22Rv1 (cell line): ENCODE data around the gene IL5.

Source experiments
- ZFX ChIP-seq: fragments of 450-650 bp; IDR thresholded peaks from 2 replicates; pipeline ENCODE4 v1.6.1; 2017; ENCODE audit warnings: antibody characterized with exemption, borderline replicate concordance
- TF ChIP-seq, protein P1 (sequence below): fragments of 450-650 bp; IDR thresholded peaks from 2 replicates; pipeline ENCODE4 v1.5.1; 2017; ENCODE audit warnings: mild to moderate bottlenecking

DNA sequence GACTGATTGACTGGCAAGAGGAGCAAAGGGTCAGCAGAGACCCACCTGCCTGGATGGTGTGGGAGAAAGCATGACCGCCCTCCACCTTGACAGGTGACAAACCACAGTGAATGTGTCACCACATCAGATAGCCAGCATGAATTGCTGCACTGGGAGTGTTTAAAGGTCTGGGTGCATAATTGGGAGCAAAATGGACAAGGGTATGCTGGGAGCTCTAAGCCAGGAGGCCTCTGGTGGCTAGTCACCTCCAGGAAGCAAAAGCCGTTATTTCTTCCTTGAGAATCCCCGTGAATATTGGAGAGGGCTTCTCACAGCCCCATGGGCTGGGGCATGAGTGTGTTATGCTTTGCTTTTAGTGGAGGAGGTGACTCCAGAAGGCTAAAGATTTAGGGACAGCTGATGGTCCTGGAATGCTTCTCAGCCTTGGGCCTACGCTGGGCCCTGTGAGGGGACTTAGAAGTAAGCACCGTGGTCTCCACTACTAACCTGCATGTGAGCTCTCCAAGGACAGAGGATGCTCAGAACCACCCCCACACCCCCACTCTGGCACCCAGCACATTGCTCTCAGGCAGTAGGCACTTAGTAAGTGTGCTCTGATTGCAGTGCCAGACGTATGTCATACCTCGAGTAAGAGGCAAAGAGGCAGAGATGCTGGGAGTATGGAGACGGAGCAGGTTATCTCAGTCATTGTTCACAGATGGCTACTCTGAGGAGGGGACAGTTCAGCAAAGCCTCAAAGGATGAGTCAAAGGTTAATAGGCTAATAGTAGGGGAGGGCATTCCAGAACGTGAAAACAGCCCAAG, 43.7 kb downstream of the IL5 start:
- TF ChIP-seq, protein P1, sequence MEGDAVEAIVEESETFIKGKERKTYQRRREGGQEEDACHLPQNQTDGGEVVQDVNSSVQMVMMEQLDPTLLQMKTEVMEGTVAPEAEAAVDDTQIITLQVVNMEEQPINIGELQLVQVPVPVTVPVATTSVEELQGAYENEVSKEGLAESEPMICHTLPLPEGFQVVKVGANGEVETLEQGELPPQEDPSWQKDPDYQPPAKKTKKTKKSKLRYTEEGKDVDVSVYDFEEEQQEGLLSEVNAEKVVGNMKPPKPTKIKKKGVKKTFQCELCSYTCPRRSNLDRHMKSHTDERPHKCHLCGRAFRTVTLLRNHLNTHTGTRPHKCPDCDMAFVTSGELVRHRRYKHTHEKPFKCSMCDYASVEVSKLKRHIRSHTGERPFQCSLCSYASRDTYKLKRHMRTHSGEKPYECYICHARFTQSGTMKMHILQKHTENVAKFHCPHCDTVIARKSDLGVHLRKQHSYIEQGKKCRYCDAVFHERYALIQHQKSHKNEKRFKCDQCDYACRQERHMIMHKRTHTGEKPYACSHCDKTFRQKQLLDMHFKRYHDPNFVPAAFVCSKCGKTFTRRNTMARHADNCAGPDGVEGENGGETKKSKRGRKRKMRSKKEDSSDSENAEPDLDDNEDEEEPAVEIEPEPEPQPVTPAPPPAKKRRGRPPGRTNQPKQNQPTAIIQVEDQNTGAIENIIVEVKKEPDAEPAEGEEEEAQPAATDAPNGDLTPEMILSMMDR: no peak
- TF ChIP-seq ZFX: no peak
